Tibial nerve (tissue), 4 donors: ENCODE measurements around the gene NENF.

Experiments
- CTCF ChIP-seq, 5 experiments: fragments of 200-600 bp in 3 of 5; fragments of 450-650 bp in 2 of 5; sonication (generic) in 3 of 5; IDR thresholded peaks; one replicate each; pipeline ENCODE4 v1.5.1; 2016 to 2019; ENCODE audit warnings: antibody characterized with exemption in 5 of 5, mild to moderate bottlenecking in 3 of 5, moderate library complexity in 2 of 5
- EP300 ChIP-seq, 2 donors: sonication (generic); formaldehyde crosslinking; IDR thresholded peaks; one replicate each; pipeline ENCODE4 v1.6.1; 2017; ENCODE audit warnings: antibody characterized with exemption in 2 of 2, mild to moderate bottlenecking in 1 of 2
- POLR2A ChIP-seq, 2 donors: fragments of 450-650 bp; IDR thresholded peaks; one replicate each; pipeline ENCODE4 v1.6.1; 2017; ENCODE audit warnings: antibody characterized with exemption in 2 of 2, mild to moderate bottlenecking in 2 of 2, moderate library complexity in 2 of 2

- TF ChIP-seq POLR2A (IDR thresholded peaks at IDR 0.05) (no peak), CTCF (IDR thresholded peaks at IDR 0.05) (no peak), EP300 (IDR thresholded peaks at IDR 0.05) (no peak)
These were observed 22.7 kb downstream of the NENF start for GRCh38 chr1:212455401-212455800.
